Skeletal muscle cell (primary cell): ENCODE results near the gene GNL3L.
"Not testable (repeated sequence)": the region's sequence is repeated elsewhere in the genome, so short reads cannot be mapped to it uniquely, and the experiment has no call there.

Experiments used
- DNase-seq: peaks from one replicate; pipeline ENCODE4 v3.0.0-alpha.2; 2010; ENCODE audit warnings: low read depth
- H3K4me3 ChIP-seq: 2 replicates; pipeline ENCODE4 v1.5.1; 2011; ENCODE audit warnings: low read depth, mild to moderate bottlenecking, control low read depth, low read length, moderate library complexity

Gene GNL3L

DNA sequence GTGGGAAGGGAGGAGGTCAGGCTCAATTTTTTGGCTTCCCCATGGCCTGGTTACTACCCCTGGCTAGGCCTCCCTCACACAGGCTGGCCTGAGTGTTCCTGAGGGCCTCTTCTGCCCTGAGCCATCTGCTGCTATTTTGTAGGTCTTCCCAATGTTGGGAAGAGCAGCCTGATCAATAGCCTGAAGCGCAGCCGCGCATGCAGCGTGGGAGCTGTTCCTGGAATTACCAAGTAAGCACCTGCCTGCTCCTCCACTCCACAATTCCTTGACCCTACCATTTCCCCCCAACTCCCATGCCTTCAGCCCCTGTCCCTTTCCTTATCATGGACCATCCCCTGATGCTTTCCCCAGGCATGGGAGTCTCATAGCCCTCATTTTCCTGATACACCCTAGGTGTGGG, 20.8 kb downstream of the GNL3L start:
- H3K4me3 ChIP-seq: no peak overlapping the region

DNA sequence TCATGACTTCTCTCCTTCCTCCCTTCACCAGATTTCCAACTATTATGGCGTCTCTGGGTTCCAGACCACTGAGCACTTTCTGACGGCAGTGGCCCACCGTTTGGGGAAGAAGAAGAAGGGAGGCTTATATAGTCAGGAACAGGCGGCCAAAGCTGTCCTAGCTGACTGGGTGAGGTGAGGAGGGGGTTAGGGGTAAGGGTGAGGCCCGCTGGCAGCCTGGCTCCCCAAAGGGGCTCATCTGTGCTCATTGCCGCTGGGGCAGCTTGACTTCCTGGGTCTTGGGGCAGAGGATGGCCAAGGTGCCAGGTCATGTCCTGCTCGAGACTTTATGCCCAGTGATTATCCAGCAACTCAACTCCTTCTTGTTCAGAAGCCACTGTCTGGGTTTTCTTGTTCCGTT, 21.8 kb downstream of the GNL3L start:
- no peak overlapping the region for H3K4me3 ChIP-seq
- no peak for DNase-seq

More for the DNA sequence above, 20.8 kb downstream of the GNL3L start:
- no peak for DNase-seq

DNA sequence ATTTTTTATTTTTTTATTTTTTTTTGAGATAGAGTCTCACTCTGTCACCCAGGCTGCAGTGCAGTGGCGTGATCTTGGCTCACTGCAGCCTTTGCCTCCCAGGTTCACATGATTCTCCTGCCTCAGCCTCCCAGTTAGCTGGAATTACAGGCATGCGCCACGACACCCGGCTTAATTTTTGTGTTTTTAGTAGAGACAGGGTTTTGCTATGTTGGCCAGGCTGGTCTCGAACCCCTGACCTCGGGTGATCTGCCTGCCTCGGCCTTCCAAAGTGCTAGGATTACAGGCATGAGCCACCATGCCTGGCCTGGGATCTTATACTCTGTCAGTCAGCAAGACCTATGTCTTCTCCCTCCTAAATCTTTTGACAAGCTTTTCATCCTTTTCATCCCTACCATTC, 25.0 kb downstream of the GNL3L start:
- DNase-seq: not testable (repeated sequence)

DNA sequence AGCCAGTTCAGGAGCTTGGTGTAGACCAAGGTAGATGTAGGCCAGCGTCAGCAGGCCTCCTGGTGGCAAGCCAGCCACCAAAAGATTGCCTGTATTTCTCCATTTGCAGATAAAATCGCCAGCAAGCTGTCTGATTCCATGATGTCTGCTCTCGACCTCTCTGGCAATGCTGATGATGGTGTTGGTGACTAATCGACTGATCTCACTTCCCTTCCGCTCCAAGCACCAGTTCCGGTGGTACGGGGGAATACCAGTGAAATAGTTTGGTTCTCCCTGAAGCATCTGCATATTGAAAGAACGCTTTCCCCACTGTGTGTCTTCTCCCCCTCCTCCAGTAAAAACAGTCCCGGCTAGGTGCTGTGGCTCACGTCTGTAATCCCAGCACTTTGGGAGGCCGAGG, 30.4 kb downstream of the GNL3L start:
- no peak for DNase-seq

More for the DNA sequence above, 25.0 kb downstream of the GNL3L start:
- not testable (repeated sequence) for H3K4me3 ChIP-seq

DNA sequence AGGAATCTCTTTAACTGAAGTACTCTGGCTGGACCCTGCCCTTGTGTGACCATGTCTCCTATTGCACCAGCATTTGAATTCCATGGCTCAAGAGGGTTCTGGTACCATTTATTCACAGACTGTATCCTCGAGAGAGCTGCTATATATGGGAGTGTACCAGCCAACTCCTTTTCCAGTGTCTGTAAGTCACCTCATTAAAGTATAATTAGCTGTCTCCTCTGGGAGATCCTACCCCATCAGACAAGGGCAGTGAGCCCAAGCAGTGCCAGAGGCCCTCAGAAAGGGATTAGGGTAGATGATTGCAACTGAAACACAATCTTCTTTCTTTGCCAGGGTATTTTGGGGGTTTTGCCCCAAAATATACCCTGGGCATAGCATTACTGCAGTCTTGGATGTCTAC, 31.6 kb downstream of the GNL3L start:
- H3K4me3 ChIP-seq: no peak overlapping the region
- no peak for DNase-seq

More for the DNA sequence above, 30.4 kb downstream of the GNL3L start:
- H3K4me3 ChIP-seq: no peak overlapping the region

DNA sequence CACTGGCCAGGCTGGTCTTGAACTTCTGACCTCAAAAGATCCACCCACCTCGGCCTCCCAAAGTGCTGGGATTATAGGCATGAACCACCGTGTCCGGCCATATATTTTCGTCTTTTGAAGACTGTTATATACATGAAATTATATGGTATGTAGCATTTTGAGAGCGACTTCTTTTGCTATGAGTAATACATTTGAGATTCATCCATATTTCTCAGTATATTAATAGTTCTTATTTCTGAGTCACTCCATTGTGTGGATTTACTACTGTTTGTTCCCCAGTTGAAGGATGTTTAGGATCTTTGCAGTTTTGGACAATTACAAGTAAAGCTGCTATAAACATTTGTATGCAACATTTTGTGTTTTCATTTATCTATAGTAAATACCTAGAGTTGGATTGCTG, 34.9 kb downstream of the GNL3L start:
- no peak overlapping the region for H3K4me3 ChIP-seq
- no peak for DNase-seq

DNA sequence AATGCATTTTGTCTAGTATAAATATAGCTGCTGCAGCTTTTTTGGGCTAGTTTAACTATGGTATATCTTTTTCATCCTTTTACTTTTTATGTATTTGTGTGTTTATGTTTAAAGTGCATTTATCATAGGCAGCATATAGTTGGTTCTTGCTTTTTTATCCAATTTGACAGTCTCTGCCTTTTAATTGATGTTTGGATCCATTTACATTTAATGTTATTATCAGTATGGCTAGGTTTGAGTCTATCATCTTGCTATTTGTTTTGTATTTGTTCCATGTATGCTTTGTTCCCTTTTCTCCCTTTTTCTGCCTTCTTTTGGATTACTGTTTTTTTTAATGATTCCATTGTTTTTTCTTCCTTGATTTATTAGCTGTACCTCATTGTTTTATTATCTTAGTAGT, 40.3 kb downstream of the GNL3L start:
- H3K4me3 ChIP-seq: no peak overlapping the region
- no peak for DNase-seq

DNA sequence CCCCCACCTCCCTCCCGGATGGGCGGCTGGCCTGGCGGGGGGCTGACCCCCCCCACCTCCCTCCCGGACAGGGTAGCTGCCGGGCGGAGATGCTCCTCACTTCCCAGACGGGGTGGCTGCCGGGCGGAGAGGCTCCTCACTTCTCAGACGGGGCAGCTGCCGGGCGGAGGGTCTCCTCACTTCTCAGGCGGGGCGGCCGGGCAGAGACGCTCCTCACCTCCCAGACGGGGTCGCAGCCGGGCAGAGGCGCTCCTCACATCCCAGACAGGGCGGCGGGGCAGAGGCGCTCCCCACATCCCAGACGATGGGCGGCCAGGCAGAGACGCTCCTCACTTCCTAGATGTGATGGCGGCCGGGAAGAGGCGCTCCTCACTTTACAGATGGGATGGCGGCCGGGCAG, 42.6 kb downstream of the GNL3L start:
- not testable (repeated sequence) for H3K4me3 ChIP-seq, DNase-seq

DNA sequence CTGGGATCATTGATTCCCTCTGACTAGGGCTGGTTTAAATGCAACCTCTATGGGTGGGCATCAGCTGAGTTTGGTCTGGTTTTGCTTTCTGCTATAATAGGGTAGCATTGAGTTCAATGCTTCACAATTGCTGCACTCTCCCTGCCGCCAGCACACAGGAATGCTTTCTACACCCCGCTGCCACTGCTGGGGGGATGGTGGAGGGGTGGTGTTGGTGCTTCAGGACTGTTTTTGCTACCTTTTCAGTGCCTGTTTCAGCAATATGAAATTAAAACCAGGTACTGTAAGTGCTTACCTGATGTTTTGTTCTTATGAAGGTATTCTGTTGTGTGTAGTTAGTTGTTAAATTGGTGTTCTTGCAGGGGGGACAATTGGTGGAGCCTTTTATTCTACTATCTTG, 67.7 kb downstream of the GNL3L start:
- H3K4me3 ChIP-seq: no peak overlapping the region
- DNase-seq: no peak

DNA sequence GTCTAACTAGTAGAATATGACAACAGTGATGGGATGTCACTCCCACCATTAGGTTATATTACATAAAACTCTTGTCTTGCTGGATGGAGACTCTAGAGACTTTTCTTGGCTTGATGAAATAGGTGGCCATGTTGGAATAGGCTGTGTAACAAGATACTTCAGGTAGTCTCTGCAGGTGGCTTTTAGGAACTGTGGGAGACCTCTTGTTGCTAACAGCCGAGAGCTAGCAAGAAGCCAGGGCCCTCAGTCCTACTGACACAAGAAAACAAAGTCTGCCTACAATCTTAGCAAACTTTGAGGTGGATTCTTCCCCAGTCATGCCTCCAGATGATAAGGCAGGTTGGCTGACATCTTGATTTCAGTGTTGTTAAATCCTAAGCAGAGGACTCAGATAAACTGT, 72.5 kb downstream of the GNL3L start:
- no peak overlapping the region for H3K4me3 ChIP-seq

More for the DNA sequence above, 72.5 kb downstream of the GNL3L start:
- DNase-seq: no peak
